Endometrium (tissue), 2 donors: Measurements from ENCODE around the gene C5.
"Not testable (repeated sequence)": the region's sequence is repeated elsewhere in the genome, so short reads cannot be mapped to it uniquely, and the experiment has no call there.

Experiments
- FAIRE-seq: peaks from 2 replicates; lab custom pipeline; 2012; peaks lifted over from hg19 to GRCh38; lab: Jason Lieb, UNC
- donor health status: control.
- donor health status: control.

The C5 gene

DNA sequence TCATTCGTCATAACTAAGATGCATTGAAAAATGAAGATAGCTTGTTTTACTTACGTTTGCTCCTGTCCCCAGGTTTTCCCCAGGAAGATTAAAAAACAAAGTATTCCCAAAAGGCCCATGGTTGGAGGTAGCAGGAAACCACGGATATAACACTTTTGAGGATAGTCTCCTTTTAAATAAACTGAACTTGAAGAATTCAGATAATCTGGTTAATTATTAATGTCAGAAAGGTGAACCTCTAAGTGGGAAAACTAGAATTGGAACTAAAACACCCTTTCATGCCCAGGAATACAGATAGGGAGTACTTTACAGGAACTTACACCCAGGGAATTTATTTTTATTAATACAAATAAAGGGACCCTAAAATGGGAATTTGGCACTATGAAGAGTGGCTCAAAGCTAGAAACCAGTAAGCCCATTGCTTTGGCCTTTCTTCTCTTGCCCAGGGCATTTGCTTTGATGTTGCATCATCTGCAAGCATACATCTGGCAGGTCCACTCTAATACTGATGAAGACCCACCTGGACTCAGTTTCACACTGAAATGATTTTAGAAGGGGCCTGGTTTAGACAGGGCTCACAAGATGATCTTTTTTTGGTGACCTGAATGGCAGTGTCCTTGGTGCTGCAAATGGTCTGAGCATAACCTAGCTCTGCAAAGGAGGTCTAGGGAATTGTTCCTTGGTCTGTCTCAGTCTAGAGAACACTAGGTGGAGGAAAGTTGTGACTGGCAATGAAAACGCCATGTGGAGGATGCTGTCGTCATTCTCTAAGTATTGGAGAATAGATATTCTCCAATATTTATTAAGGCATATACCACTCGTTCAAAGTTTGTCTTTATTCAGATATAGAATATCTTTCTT lies at the start of gene C5:
Gene C5, minus strand, starts transcription at position 148 of the 861 bp plus-strand sequence. Its CDS starts 29 bp downstream, at position 119.
- no peak for FAIRE-seq

- FAIRE-seq = no peak
These were observed 48.6 kb upstream of the C5 start for GRCh38 chr9:121098567-121099198.

- FAIRE-seq = no peak
These were observed 45.0 kb upstream of the C5 start for GRCh38 chr9:121095057-121095456.

- FAIRE-seq = not testable (repeated sequence)
These were observed 40.7 kb upstream of the C5 start for GRCh38 chr9:121090743-121091142.

DNA sequence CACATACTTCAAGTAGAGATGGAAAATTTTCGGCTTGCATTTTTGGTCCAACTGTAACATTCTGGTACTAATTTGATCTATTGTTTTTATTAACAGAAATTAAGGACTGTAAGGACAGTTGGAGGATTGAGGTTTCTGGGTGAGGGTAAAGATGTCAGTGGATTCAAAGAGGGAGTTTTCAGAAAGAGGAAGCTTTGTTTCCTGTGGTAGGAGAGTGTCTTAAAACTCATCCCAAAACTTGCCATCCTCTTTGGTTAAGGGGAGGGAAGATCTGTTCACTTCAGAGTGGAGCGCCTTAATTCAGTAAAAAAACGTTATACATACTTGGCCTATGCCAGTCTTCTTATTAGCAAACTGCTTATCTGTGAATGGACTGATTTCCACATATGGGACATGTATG lies 38.5 kb upstream of the C5 start:
- no peak for FAIRE-seq

GRCh38 chr9:121085661-121086060 lies 35.6 kb upstream of the C5 start:
- FAIRE-seq = no peak

- FAIRE-seq = no peak
These were observed 32.0 kb upstream of the C5 start for GRCh38 chr9:121082075-121082474.

- no peak for FAIRE-seq
These were observed 25.4 kb upstream of the C5 start for GRCh38 chr9:121075251-121076036.

DNA sequence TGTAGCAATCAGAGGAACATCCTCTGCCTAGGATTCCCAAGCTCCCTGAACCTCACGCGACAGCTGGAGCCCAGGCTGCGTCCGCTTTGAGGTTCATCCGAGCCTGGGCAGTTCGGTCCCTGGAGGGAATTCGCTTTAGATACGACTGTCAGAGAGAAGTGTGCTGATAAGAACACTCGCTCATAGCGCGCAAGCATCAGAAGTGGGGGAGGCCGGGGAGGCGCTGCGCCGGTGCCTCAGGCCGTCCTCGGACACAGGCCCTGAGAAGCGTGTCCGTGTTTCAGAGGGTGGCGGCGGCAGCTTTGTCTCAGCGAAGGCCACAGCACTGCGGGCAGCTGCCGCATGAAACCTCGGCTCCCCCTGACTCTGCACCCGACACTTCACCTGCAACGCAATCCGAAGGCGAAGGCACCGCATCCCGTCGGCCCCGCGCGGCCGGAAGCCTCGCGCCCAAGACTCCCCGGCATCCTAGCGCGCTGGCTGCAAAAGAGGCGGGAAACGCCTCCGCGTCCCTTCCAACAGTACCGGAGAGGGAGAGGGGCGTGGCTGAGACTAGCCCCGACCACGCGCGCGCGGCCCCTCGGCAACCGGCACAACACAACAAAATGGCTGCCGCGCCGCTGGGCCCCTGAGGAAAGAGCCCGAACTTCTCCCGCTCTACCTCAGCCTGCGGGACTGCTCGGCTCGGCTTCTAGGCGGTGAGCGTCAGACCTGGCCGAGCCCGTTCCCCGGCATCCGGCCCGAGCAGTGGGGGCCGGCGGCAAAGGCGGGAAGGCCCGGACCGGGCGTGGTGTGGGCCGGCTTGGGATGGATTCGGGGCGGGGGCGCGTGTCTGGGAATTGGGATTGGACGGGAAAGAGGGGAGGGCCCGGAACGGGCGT lies 24.5 kb upstream of the C5 start, which contains the start of gene CNTRL:
Gene CNTRL, plus strand, starts transcription at position 586 of the 881 bp plus-strand sequence. CDS start 13,372 bp downstream, outside the sequence.
- no peak for FAIRE-seq

GRCh38 chr9:121073038-121073437 lies 23.0 kb upstream of the C5 start:
- FAIRE-seq = no peak

DNA sequence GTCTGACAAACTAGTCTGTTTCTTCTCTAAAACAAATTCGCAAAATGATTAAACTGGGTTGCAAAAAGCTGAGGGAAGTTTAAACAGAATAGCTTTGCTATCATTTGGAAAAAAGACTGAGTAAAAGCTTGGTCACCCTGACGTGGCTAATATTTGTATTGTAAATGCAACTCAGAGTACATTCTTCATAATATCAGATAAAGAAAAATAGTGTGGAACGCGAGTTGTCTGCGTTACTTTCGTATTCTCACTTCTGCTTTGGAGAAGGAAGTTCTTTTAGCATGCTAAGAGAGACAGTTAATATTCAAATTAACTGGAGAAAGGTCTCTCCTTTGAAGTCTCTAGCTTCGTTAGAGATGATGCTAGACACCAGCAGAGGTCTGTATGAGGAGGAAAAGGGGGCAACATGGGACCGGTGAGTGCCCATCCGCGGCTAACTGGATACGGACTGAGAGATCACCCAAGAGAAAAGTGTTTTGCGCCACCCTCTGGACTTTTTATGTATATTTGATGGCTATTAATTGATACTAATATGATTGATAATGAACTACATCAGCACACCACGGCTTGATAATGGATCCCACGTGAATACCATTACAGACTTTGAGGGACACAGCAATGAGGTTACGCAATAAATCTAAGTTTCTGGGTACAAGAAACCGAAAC lies 21.8 kb upstream of the C5 start:
- no peak for FAIRE-seq

DNA sequence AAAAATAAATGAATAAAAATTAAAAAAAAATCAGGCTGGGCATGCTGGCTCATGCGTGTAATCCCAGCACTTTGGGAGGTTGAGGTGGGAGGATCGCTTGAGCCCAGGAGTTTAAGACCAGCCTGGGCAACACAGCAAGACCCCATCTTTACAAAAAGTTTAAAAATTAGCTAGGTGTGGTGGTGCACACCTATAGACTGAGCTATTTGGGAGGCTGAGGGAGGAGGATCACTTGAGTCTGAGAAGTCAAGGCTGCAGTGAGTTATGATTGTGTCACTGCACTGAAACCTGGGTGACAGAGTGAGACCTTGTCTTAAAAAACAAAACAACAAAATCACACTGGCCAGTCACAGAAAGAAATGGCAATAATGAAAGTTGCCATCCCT lies 21.3 kb upstream of the C5 start:
- no peak for FAIRE-seq

GRCh38 chr9:121069396-121069795 lies 19.3 kb upstream of the C5 start:
- FAIRE-seq = no peak

DNA sequence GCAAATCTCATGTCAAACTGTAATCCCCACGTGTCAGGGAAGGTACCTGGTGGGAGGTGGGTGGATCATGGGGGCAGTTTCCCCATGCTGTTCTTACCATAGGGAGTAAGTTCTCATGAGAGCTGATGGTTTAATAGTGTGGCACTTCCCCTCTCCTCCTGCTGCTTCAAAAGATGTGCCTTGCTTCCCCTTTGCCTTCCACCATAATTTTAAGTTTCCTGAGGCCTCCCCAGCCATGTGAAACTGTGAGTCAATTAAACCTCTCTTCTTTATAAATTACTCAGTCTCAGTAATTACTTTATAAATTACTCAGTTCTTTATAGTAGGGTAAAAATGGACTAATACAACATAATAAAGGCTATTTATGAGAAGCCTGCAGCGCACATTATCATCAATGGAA lies 17.6 kb upstream of the C5 start:
- FAIRE-seq = no peak

DNA sequence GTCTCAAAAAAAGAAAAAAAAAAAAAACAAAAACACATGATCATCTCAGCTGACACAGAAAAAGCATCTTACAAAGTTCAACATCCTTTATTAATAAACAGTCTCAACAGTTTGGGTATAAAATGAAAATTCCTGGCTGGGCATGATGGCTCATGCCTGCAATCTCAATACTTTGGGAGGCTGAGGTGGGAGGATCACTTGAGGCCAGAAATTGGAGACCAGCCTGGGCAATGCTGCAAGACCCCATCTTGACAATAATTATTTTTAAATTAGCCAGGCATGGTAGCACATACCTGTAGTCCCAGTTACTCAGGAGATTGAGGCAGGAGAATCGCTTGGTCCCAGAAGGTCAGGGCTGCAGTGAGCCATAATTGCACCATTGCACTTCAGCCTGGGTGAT lies 16.8 kb upstream of the C5 start:
- no peak for FAIRE-seq

- no peak for FAIRE-seq
These were observed 10.0 kb upstream of the C5 start for GRCh38 chr9:121059998-121060636.

- no peak for FAIRE-seq
These were observed 9.4 kb upstream of the C5 start for GRCh38 chr9:121059513-121059912.

DNA sequence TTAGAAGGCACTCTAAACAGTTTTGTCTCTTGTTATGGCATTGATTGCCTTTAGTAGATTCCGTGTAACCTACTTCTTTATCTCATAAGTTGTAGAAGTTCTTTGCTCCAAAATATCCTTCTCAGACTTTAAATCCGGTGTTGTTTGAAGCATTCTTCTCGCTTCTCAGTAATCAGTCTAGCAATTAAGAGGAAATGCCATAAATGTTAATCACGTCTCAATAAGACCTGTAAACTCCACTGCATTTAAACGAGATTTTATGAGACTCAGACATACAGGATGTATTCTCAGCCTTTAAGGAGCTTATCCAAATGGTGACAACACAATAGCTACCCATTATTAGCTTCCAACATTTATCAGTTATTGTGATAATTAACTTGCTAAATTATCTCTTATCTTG lies 7.7 kb upstream of the C5 start:
- no peak for FAIRE-seq

DNA sequence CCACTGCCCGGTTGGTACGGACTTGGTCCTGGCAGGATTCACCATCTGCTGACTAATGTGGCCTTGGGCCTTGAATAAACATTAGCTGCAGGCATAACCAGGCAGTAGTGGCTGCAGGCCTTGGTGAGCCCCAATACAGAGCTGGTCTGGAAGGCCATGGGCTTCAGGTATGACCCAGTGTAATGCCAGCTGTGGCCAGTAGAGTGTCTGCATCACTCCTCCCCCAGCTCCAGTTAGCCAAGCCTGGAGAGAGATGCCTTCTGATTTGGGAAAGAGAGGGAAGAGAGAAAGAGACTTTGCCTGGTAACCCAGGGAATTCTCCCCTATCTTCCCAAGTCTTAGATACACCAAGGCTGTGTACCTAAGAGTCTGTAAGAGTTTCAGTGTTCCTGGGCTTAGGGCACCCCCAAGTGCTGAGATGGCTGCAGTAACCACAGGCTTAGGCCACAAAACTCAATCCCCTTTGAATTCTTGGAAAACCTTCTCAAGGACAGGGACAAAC lies 5.6 kb upstream of the C5 start:
- no peak for FAIRE-seq

GRCh38 chr9:121053544-121053943 lies 3.5 kb upstream of the C5 start:
- FAIRE-seq = no peak

DNA sequence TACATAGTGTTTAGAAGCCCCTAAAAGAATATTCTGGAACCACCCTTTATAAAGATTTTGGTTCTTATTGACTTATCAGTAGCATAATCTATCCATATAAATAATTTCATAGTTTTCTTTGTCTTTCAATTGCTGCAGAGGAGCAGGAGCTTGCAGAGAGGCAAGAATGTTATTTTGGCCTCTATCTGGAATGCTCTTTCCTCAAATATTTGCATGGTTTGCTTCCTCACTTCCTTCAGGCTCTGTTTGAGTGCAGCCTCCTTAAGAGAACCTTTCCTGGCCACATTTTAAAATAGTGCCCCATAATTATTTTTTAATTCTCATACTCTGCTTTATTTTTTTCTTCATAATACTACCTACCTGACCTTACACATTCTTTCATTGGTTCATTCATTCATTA lies 1.5 kb downstream of the C5 start:
- FAIRE-seq = no peak
